ENCODE data around the gene SLF2. TPM values are rescaled to one million over a fixed set of nuclear protein-coding genes. Genes with fewer than 3 reads are reported as not detected.

SLF2 gene
- total RNA-seq, 1 experiment from 2014 or later, result 14.3 TPM

DNA sequence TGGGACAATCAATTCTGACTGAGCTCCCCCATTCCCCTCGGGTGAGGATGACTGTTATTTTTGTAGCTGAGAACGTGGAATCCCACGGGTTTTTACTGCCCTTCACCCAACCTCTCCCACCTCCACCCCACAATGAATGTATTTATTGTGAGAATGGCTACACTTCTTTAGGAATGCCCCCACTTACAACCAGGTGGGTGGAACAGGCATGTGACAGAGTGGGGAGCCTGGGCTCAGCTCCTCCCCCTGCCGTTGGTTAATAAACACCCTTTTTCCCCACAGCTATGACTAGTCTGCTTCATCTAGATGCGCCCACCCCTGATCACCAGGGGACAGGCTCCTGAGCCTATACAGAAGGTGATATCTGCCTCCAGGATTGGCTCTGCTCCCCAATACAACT lies 72.6 kb downstream of the SLF2 start:
- Mint-ChIP-seq H3K4me1 (peaks cover 13% of the 10 kb centered on the region), H3K9me3 (no peaks in the 10 kb centered on the region), H3K4me3 (peak overlapping the region; percentile 93; the same call in 1 of the 2 replicates), H3K27me3 (ENCODE audit: low read depth) (no peaks in the 10 kb centered on the region), H3K36me3 (peaks cover 12% of the 10 kb centered on the region), H3K27ac (no peak overlapping the region)
- ChIA-PET CTCF (interaction anchor here (1.1 to 4.5 kb wide), 3 partner anchors 12 to 26 kb away, joined by 4 to 28 read pairs (median 7); partner anchors contain the start of gene SEMA4G), POLR2A (no interaction called here)
- DNase-seq (ENCODE audit: low spot score), result no peak
- no peak for ATAC-seq
- TF ChIP-seq ZNF423 (CRISPR knock-in tag; IDR thresholded peaks at IDR 0.05) (no peak), EMX1 (CRISPR knock-in tag; IDR thresholded peaks at IDR 0.05) (no peak), ZNF263 (CRISPR knock-in tag; IDR thresholded peaks at IDR 0.05; ENCODE audit: low read depth) (no peak), CBFB (CRISPR knock-in tag; IDR thresholded peaks at IDR 0.05; ENCODE audit: low read depth) (no peak), ELF4 (CRISPR knock-in tag; IDR thresholded peaks at IDR 0.05; ENCODE audit: low read depth) (no peak), MXD4 (CRISPR knock-in tag; IDR thresholded peaks at IDR 0.05; ENCODE audit: borderline replicate concordance) (no peak), ESRRA (CRISPR knock-in tag; IDR thresholded peaks at IDR 0.05; ENCODE audit: borderline replicate concordance) (no peak), GABPB1 (CRISPR knock-in tag; IDR thresholded peaks at IDR 0.05) (no peak), CREB1 (CRISPR knock-in tag; IDR thresholded peaks at IDR 0.05) (no peak)
- TF ChIP-seq, protein P1, sequence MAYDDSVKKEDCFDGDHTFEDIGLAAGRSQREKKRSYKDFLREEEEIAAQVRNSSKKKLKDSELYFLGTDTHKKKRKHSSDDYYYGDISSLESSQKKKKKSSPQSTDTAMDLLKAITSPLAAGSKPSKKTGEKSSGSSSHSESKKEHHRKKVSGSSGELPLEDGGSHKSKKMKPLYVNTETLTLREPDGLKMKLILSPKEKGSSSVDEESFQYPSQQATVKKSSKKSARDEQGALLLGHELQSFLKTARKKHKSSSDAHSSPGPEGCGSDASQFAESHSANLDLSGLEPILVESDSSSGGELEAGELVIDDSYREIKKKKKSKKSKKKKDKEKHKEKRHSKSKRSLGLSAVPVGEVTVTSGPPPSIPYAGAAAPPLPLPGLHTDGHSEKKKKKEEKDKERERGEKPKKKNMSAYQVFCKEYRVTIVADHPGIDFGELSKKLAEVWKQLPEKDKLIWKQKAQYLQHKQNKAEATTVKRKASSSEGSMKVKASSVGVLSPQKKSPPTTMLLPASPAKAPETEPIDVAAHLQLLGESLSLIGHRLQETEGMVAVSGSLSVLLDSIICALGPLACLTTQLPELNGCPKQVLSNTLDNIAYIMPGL (CRISPR knock-in tag; IDR thresholded peaks at IDR 0.05), result no peak
- TF ChIP-seq, protein P2, sequence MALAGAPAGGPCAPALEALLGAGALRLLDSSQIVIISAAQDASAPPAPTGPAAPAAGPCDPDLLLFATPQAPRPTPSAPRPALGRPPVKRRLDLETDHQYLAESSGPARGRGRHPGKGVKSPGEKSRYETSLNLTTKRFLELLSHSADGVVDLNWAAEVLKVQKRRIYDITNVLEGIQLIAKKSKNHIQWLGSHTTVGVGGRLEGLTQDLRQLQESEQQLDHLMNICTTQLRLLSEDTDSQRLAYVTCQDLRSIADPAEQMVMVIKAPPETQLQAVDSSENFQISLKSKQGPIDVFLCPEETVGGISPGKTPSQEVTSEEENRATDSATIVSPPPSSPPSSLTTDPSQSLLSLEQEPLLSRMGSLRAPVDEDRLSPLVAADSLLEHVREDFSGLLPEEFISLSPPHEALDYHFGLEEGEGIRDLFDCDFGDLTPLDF (CRISPR knock-in tag; IDR thresholded peaks at IDR 0.05), result no peak
- TF ChIP-seq, protein P3, sequence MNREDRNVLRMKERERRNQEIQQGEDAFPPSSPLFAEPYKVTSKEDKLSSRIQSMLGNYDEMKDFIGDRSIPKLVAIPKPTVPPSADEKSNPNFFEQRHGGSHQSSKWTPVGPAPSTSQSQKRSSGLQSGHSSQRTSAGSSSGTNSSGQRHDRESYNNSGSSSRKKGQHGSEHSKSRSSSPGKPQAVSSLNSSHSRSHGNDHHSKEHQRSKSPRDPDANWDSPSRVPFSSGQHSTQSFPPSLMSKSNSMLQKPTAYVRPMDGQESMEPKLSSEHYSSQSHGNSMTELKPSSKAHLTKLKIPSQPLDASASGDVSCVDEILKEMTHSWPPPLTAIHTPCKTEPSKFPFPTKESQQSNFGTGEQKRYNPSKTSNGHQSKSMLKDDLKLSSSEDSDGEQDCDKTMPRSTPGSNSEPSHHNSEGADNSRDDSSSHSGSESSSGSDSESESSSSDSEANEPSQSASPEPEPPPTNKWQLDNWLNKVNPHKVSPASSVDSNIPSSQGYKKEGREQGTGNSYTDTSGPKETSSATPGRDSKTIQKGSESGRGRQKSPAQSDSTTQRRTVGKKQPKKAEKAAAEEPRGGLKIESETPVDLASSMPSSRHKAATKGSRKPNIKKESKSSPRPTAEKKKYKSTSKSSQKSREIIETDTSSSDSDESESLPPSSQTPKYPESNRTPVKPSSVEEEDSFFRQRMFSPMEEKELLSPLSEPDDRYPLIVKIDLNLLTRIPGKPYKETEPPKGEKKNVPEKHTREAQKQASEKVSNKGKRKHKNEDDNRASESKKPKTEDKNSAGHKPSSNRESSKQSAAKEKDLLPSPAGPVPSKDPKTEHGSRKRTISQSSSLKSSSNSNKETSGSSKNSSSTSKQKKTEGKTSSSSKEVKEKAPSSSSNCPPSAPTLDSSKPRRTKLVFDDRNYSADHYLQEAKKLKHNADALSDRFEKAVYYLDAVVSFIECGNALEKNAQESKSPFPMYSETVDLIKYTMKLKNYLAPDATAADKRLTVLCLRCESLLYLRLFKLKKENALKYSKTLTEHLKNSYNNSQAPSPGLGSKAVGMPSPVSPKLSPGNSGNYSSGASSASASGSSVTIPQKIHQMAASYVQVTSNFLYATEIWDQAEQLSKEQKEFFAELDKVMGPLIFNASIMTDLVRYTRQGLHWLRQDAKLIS (CRISPR knock-in tag; IDR thresholded peaks at IDR 0.05; ENCODE audit: borderline replicate concordance), result no peak
- TF ChIP-seq, protein P4, sequence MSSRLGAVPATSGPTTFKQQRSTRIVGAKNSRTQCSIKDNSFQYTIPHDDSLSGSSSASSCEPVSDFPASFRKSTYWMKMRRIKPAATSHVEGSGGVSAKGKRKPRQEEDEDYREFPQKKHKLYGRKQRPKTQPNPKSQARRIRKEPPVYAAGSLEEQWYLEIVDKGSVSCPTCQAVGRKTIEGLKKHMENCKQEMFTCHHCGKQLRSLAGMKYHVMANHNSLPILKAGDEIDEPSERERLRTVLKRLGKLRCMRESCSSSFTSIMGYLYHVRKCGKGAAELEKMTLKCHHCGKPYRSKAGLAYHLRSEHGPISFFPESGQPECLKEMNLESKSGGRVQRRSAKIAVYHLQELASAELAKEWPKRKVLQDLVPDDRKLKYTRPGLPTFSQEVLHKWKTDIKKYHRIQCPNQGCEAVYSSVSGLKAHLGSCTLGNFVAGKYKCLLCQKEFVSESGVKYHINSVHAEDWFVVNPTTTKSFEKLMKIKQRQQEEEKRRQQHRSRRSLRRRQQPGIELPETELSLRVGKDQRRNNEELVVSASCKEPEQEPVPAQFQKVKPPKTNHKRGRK (CRISPR knock-in tag; IDR thresholded peaks at IDR 0.05; ENCODE audit: borderline replicate concordance), result no peak
- TF ChIP-seq, protein P5, sequence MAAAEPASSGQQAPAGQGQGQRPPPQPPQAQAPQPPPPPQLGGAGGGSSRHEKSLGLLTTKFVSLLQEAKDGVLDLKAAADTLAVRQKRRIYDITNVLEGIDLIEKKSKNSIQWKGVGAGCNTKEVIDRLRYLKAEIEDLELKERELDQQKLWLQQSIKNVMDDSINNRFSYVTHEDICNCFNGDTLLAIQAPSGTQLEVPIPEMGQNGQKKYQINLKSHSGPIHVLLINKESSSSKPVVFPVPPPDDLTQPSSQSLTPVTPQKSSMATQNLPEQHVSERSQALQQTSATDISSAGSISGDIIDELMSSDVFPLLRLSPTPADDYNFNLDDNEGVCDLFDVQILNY (CRISPR knock-in tag; IDR thresholded peaks at IDR 0.05), result no peak
- TF ChIP-seq, protein P6, sequence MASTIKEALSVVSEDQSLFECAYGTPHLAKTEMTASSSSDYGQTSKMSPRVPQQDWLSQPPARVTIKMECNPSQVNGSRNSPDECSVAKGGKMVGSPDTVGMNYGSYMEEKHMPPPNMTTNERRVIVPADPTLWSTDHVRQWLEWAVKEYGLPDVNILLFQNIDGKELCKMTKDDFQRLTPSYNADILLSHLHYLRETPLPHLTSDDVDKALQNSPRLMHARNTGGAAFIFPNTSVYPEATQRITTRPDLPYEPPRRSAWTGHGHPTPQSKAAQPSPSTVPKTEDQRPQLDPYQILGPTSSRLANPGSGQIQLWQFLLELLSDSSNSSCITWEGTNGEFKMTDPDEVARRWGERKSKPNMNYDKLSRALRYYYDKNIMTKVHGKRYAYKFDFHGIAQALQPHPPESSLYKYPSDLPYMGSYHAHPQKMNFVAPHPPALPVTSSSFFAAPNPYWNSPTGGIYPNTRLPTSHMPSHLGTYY (CRISPR knock-in tag; IDR thresholded peaks at IDR 0.05), result no peak
- TF ChIP-seq, protein P7, sequence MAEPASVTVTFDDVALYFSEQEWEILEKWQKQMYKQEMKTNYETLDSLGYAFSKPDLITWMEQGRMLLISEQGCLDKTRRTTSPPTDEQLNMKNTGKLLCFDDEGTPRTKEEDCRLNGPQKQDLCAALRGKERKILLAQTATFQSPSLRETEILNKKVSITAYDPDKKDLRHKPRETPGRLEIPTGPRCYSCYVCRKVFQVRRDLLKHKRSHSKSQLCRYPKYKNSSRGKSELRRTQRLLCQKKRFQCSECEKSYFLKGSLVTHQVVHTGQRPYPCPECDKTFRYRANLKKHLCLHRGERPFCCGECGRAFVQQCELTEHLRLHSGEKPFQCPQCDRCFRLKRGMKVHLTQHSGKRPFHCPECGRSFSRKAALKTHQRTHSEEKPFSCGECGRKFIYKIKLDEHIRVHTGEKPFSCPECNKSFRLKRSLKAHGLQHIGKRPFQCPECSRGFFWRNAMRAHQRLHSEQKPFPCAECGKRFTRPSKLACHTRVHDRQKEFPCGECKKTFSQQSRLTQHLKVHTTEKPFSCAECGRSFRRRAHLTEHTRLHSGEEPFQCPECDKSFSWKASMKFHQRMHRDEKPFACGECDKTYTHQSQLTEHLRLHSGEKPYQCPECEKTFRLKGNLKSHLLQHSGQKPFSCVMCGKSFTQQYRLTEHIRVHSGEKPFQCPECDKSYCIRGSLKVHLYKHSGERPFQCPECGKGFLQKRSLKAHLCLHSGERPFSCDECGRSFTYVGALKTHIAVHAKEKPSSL (CRISPR knock-in tag; conservative IDR thresholded peaks at IDR 0.05), result no peak
- TF ChIP-seq, protein P8, sequence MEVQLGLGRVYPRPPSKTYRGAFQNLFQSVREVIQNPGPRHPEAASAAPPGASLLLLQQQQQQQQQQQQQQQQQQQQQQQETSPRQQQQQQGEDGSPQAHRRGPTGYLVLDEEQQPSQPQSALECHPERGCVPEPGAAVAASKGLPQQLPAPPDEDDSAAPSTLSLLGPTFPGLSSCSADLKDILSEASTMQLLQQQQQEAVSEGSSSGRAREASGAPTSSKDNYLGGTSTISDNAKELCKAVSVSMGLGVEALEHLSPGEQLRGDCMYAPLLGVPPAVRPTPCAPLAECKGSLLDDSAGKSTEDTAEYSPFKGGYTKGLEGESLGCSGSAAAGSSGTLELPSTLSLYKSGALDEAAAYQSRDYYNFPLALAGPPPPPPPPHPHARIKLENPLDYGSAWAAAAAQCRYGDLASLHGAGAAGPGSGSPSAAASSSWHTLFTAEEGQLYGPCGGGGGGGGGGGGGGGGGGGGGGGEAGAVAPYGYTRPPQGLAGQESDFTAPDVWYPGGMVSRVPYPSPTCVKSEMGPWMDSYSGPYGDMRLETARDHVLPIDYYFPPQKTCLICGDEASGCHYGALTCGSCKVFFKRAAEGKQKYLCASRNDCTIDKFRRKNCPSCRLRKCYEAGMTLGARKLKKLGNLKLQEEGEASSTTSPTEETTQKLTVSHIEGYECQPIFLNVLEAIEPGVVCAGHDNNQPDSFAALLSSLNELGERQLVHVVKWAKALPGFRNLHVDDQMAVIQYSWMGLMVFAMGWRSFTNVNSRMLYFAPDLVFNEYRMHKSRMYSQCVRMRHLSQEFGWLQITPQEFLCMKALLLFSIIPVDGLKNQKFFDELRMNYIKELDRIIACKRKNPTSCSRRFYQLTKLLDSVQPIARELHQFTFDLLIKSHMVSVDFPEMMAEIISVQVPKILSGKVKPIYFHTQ (CRISPR knock-in tag; IDR thresholded peaks at IDR 0.05), result no peak

Measured in WTC11 (cell line).